HEK293 (cell line): ENCODE measurements around the gene CCDC27.

ENCODE experiments used
- SP7 ChIP-seq: fragments of 450-650 bp; formaldehyde crosslinking; IDR thresholded peaks from 2 replicates; pipeline ENCODE4 v1.5.1; 2016; ENCODE audit warnings: missing biosample characterization, missing genetic modification characterization
- ZNF169 ChIP-seq: fragments of 450-650 bp; formaldehyde crosslinking; IDR thresholded peaks from 2 replicates; pipeline ENCODE4 v1.5.1; 2016; ENCODE audit warnings: missing biosample characterization, missing genetic modification characterization
- ZNF324 ChIP-seq: fragments of 450-650 bp; formaldehyde crosslinking; IDR thresholded peaks from 2 replicates; pipeline ENCODE4 v1.5.1; 2016; ENCODE audit warnings: missing biosample characterization, missing genetic modification characterization
- TF ChIP-seq, protein P1 (sequence below): fragments of 450-650 bp; formaldehyde crosslinking; IDR thresholded peaks from 2 replicates; pipeline ENCODE4 v1.5.1; 2016; ENCODE audit warnings: missing biosample characterization, missing genetic modification characterization
- TF ChIP-seq, protein P2 (sequence below): fragments of 450-650 bp; formaldehyde crosslinking; IDR thresholded peaks from 2 replicates; pipeline ENCODE4 v1.5.1; 2016; ENCODE audit warnings: missing biosample characterization, missing genetic modification characterization
- TF ChIP-seq, protein P3 (sequence below): IDR thresholded peaks from 2 replicates; pipeline ENCODE4 v1.6.1; 2011; ENCODE audit warnings: mild to moderate bottlenecking, low read depth, low read length, borderline replicate concordance

DNA sequence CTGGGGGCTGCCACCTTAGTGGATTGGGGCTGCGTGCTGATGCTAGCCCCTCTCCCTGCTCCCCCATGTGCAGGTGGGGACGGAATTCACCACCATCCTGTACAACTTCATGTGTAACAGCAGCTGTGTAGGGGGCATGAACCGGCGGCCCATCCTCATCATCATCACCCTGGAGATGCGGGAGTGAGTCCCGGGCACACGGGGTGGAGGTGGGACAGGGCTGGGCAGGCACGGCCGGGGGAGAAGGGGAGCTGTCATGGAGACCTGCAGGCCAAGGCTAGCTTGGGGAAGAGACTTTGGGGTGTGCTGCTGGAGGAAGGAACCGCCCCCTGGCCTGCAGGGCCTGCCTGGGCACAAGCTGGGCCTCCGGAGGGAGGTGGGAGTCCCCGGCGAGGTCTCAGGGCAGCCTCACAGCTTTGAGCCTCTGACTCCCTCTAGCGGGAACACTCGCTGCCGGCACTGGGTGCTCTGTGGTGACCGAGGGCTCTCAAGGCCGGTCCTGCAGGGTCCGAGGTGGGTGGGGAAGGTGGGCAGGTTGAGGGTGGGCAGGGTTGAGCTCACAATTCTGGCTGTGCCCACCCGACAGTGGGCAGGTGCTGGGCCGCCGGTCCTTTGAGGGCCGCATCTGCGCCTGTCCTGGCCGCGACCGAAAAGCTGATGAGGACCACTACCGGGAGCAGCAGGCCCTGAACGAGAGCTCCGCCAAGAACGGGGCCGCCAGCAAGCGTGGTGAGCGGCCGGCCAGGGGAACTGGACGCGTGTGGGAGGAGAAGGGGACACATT, 25.0 kb upstream of the CCDC27 start:
- TF ChIP-seq, protein P1, sequence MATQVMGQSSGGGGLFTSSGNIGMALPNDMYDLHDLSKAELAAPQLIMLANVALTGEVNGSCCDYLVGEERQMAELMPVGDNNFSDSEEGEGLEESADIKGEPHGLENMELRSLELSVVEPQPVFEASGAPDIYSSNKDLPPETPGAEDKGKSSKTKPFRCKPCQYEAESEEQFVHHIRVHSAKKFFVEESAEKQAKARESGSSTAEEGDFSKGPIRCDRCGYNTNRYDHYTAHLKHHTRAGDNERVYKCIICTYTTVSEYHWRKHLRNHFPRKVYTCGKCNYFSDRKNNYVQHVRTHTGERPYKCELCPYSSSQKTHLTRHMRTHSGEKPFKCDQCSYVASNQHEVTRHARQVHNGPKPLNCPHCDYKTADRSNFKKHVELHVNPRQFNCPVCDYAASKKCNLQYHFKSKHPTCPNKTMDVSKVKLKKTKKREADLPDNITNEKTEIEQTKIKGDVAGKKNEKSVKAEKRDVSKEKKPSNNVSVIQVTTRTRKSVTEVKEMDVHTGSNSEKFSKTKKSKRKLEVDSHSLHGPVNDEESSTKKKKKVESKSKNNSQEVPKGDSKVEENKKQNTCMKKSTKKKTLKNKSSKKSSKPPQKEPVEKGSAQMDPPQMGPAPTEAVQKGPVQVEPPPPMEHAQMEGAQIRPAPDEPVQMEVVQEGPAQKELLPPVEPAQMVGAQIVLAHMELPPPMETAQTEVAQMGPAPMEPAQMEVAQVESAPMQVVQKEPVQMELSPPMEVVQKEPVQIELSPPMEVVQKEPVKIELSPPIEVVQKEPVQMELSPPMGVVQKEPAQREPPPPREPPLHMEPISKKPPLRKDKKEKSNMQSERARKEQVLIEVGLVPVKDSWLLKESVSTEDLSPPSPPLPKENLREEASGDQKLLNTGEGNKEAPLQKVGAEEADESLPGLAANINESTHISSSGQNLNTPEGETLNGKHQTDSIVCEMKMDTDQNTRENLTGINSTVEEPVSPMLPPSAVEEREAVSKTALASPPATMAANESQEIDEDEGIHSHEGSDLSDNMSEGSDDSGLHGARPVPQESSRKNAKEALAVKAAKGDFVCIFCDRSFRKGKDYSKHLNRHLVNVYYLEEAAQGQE (tag by site-specific recombination): no peak
- TF ChIP-seq, protein P2, sequence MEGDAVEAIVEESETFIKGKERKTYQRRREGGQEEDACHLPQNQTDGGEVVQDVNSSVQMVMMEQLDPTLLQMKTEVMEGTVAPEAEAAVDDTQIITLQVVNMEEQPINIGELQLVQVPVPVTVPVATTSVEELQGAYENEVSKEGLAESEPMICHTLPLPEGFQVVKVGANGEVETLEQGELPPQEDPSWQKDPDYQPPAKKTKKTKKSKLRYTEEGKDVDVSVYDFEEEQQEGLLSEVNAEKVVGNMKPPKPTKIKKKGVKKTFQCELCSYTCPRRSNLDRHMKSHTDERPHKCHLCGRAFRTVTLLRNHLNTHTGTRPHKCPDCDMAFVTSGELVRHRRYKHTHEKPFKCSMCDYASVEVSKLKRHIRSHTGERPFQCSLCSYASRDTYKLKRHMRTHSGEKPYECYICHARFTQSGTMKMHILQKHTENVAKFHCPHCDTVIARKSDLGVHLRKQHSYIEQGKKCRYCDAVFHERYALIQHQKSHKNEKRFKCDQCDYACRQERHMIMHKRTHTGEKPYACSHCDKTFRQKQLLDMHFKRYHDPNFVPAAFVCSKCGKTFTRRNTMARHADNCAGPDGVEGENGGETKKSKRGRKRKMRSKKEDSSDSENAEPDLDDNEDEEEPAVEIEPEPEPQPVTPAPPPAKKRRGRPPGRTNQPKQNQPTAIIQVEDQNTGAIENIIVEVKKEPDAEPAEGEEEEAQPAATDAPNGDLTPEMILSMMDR: peak; percentile 32
- TF ChIP-seq ZNF169 (tag by site-specific recombination): no peak
- no peak for TF ChIP-seq SP7 (tag by site-specific recombination)
- TF ChIP-seq, protein P3, sequence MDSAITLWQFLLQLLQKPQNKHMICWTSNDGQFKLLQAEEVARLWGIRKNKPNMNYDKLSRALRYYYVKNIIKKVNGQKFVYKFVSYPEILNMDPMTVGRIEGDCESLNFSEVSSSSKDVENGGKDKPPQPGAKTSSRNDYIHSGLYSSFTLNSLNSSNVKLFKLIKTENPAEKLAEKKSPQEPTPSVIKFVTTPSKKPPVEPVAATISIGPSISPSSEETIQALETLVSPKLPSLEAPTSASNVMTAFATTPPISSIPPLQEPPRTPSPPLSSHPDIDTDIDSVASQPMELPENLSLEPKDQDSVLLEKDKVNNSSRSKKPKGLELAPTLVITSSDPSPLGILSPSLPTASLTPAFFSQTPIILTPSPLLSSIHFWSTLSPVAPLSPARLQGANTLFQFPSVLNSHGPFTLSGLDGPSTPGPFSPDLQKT: no peak
- no peak for TF ChIP-seq ZNF324 (tag by site-specific recombination)
